ENCODE results near the gene SESN1.

The SESN1 gene

DNA sequence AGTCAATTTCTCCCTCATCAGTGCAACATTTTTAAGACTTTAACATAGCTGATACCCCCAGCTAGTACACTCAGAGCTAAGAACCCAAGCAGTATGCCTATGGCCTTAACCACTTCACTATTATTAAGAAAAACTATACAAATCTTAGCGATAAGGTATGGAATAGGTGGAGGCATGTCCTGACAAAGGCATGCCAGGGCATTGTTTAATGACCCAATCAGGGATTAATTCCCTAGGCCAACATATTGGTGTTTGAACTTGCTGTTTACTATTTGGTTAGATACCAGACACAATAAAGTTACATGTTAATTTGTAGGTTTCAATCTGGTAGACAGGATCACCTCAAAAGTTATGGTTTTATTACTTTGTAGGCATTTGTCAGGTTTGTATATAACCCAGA, 153.4 kb downstream of the SESN1 start:
- Histone ChIP-seq H3K27me3 (no peaks in the 10 kb centered on the region), H4K20me1 (no peaks in the 10 kb centered on the region), H3K4me2 (peak overlapping the region in 3 of 11 experiments; percentile 89 to 91 (median 90); a peak in 4 of 22 replicates), H3K9me3 (replicated peaks in 1 of 11) (peaks cover 0 to 7% (median 4%) of the 10 kb centered on the region in 11 experiments; a peak in 9 of 22 replicates), H3K4me1 (peaks cover 43 to 54% (median 47%) of the 10 kb centered on the region in 10 experiments), H3K4me3 (no peak overlapping the region), H3K9ac (no peak overlapping the region), H3K36me3 (no peaks in the 10 kb centered on the region), H3K27ac (no peak overlapping the region)
- TF ChIP-seq Cebpa-rat (IDR thresholded peaks at IDR 0.05): no peak

GRCh38 chr6:108940741-108941140, 153.9 kb downstream of the SESN1 start:
- TF ChIP-seq Cebpa-rat (IDR thresholded peaks at IDR 0.05): no peak
- Histone ChIP-seq H3K9ac (no peak overlapping the region), H3K4me3 (no peak overlapping the region), H3K27ac (no peak overlapping the region), H3K27me3 (no peaks in the 10 kb centered on the region), H4K20me1 (no peaks in the 10 kb centered on the region), H3K4me1 (peaks cover 38 to 49% (median 41%) of the 10 kb centered on the region in 10 experiments), H3K36me3 (no peaks in the 10 kb centered on the region), H3K9me3 (replicated peaks in 1 of 11) (peaks cover 0 to 7% (median 4%) of the 10 kb centered on the region in 11 experiments; a peak in 9 of 22 replicates), H3K4me2 (0 out of 22 replicates have a peak overlapping the region, but pooled peaks of 1 of the 11 experiments have one; percentile 89)

DNA sequence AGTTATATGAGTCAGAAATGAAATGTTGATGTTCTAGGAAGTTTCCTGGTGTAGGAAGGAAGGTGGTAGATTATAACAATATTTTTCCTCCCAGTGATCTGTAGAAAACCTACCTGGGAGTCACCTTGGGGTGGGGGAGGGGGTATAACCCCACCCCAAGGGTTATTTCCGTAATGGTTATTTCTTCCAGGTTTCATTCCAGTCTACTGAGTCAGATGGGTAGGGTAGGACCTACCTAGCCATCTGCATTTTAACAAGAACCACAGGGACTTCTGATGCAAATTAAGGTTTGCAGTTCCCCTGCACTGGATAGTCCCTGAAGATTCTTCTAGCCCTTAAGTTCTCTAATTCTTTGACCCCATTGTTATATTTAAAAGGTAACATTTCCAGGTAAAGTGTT, 157.5 kb downstream of the SESN1 start:
- Histone ChIP-seq H3K4me3 (no peak overlapping the region), H3K27me3 (no peaks in the 10 kb centered on the region), H3K27ac (no peak overlapping the region), H4K20me1 (no peaks in the 10 kb centered on the region), H3K4me2 (no peak overlapping the region), H3K4me1 (peaks cover 4 to 13% (median 5%) of the 10 kb centered on the region in 10 experiments), H3K9me3 (replicated peaks in 1 of 11) (peaks cover 0 to 7% (median 4%) of the 10 kb centered on the region in 11 experiments; a peak in 9 of 22 replicates), H3K9ac (no peak overlapping the region), H3K36me3 (no peaks in the 10 kb centered on the region)
- TF ChIP-seq Cebpa-rat (IDR thresholded peaks at IDR 0.05): no peak
